Esophagus muscularis mucosa (tissue), 4 donors: ENCODE results near the gene SLC38A9. TPM values are rescaled to one million over a fixed set of nuclear protein-coding genes. Genes with fewer than 3 reads are reported as not detected.
A peak's percentile ranks its signal among the peaks of the same experiment; 100 is the strongest.

ENCODE experiments used
- DNase-seq: peaks from one replicate; pipeline ENCODE4 v3.0.0-alpha.2; 2017; ENCODE audit errors: extremely low spot score
- H3K27ac ChIP-seq, 4 donors: fragments of 200-600 bp; sonication (generic); replicated peaks in 1 of 4; 1 replicate in 3 of 4; 2 replicates in 1 of 4; pipeline ENCODE4 v1.5.1; 2016 to 2019; ENCODE audit warnings: mild to moderate bottlenecking in 1 of 4
- H3K27me3 ChIP-seq, 4 donors: fragments of 200-600 bp; sonication (generic); one replicate each; pipeline versions ENCODE4 v1.5.1 to v1.6.0; 2016 to 2019
- H3K36me3 ChIP-seq, 4 donors: fragments of 200-600 bp; sonication (generic); one replicate each; pipeline ENCODE4 v1.5.1; 2016 to 2019
- H3K4me1 ChIP-seq, 4 donors: fragments of 200-600 bp; sonication (generic); one replicate each; pipeline ENCODE4 v1.5.1; 2016 to 2019
- H3K4me3 ChIP-seq, 4 donors: fragments of 200-600 bp; sonication (generic); 1 replicate in 2 of 4; 2 replicates in 2 of 4; pipeline ENCODE4 v1.5.1; 2016 to 2019; ENCODE audit warnings: mild to moderate bottlenecking in 4 of 4, moderate library complexity in 1 of 4
- H3K9me3 ChIP-seq, 4 donors: fragments of 200-600 bp; sonication (generic); 1 replicate in 3 of 4; 2 replicates in 1 of 4; pipeline ENCODE4 v1.5.1; 2016 to 2019
- CTCF ChIP-seq, 3 experiments: fragments of 200-600 bp in 2 of 3; fragments of 450-650 bp in 1 of 3; sonication (generic) in 2 of 3; IDR thresholded peaks; one replicate each; pipeline ENCODE4 v1.5.1; 2017 to 2019; ENCODE audit warnings: antibody characterized with exemption in 3 of 3, mild to moderate bottlenecking in 2 of 3, moderate library complexity in 1 of 3
- EP300 ChIP-seq: sonication (generic); formaldehyde crosslinking; IDR thresholded peaks from one replicate; pipeline ENCODE4 v1.6.1; 2017; ENCODE audit warnings: antibody characterized with exemption
- POLR2A ChIP-seq: fragments of 450-650 bp; IDR thresholded peaks from one replicate; pipeline ENCODE4 v1.6.1; 2017; ENCODE audit warnings: antibody characterized with exemption, moderate library complexity, mild to moderate bottlenecking, low read depth
- POLR2AphosphoS5 ChIP-seq, 2 donors: sonication (generic); formaldehyde crosslinking; IDR thresholded peaks; one replicate each; pipeline ENCODE4 v1.6.1; 2017; ENCODE audit warnings: antibody characterized with exemption in 2 of 2
- WGBS: methylation state at CpG from one replicate; pipeline ENCODE4 v1.1.5; 2018; 5-methylcytosine and 5-hydroxymethylcytosine counted together
- intact Hi-C: fragments of 100-400 bp; cut with DNase I; formaldehyde crosslinking; loops from one replicate; pipeline ENCODE4 v1.15.1; 2023
- total RNA-seq, 4 donors: library from RNA; depleted of rRNA; stranded (reverse); fragments of >200 nt; gene quantifications; one replicate each; pipeline versions ENCODE4 v1.1.0 to v1.2.1, GENCODE V29; 2016

The SLC38A9 gene
- total RNA-seq, 4 donors from 2014 or later = 10.0 to 12.3 (median 11.0) TPM

GRCh38 chr5:55633574-55634208, 78.4 kb downstream of the SLC38A9 start:
- H3K27me3 ChIP-seq = no peaks in the 10 kb centered on the region
- TF ChIP-seq POLR2A (no peak), POLR2AphosphoS5 (IDR thresholded peaks at IDR 0.05) (peak in 1 of 2 donors; percentile 31)
- intact Hi-C loops = no loop called here
- H3K4me3 ChIP-seq = peak overlapping the region in 1 of 4 donors; percentile 14
- no peak for DNase-seq
- no peaks in the 10 kb centered on the region for H3K9me3 ChIP-seq
- peak overlapping the region; percentile 55 to 71 (median 64) for H3K27ac ChIP-seq
- WGBS = 29% methylated on average over 4 of the region's 4 CpGs
- H3K4me1 ChIP-seq = peaks cover 27 to 56% (median 50%) of the 10 kb centered on the region in 4 donors
- H3K36me3 ChIP-seq = no peaks in the 10 kb centered on the region

- peaks cover 25 to 46% (median 42%) of the 10 kb centered on the region in 4 donors for H3K4me1 ChIP-seq
Measured at GRCh38 chr5:55629815-55630214, 82.3 kb downstream of the SLC38A9 start.

GRCh38 chr5:55626790-55627189, 85.3 kb downstream of the SLC38A9 start:
- Histone ChIP-seq H3K4me1 (peaks cover 12 to 41% (median 25%) of the 10 kb centered on the region in 4 donors), H3K4me3 (no peak overlapping the region), H3K9me3 (no peaks in the 10 kb centered on the region), H3K36me3 (no peaks in the 10 kb centered on the region), H3K27me3 (no peaks in the 10 kb centered on the region), H3K27ac (no peak overlapping the region)
- intact Hi-C loops = no loop called here
- WGBS = 63% methylated on average over 3 of the region's 3 CpGs
- DNase-seq = no peak
- TF ChIP-seq CTCF (IDR thresholded peaks at IDR 0.05) = no peak
- TF ChIP-seq POLR2AphosphoS5 (IDR thresholded peaks at IDR 0.05) = no peak
- no peak for TF ChIP-seq EP300
- no peak for TF ChIP-seq POLR2A

More at GRCh38 chr5:55629815-55630214, 82.3 kb downstream of the SLC38A9 start:
- WGBS = 89% methylated on average over 5 of the region's 5 CpGs
- H3K27ac ChIP-seq = no peak overlapping the region
- intact Hi-C loops = no loop called here
- H3K36me3 ChIP-seq = no peaks in the 10 kb centered on the region
- DNase-seq = no peak
- H3K27me3 ChIP-seq = no peaks in the 10 kb centered on the region
- H3K4me3 ChIP-seq = no peak overlapping the region
- no peaks in the 10 kb centered on the region for H3K9me3 ChIP-seq
- no peak for TF ChIP-seq CTCF (IDR thresholded peaks at IDR 0.05)
- no peak for TF ChIP-seq POLR2AphosphoS5 (IDR thresholded peaks at IDR 0.05)
- TF ChIP-seq POLR2A = no peak
- no peak for TF ChIP-seq EP300

- peak overlapping the region in 2 of 4 donors; percentile 8 to 10 for H3K27ac ChIP-seq
- H3K27me3 ChIP-seq = no peaks in the 10 kb centered on the region
- H3K4me3 ChIP-seq = no peak overlapping the region
- TF ChIP-seq POLR2A (no peak), POLR2AphosphoS5 (IDR thresholded peaks at IDR 0.05) (no peak), EP300 (no peak), CTCF (IDR thresholded peaks at IDR 0.05) (no peak)
- peaks cover 14 to 50% (median 34%) of the 10 kb centered on the region in 4 donors for H3K4me1 ChIP-seq
- no peak for DNase-seq
- no peaks in the 10 kb centered on the region for H3K36me3 ChIP-seq
- no peaks in the 10 kb centered on the region for H3K9me3 ChIP-seq
- intact Hi-C loops = no loop called here
Measured at GRCh38 chr5:55625913-55626312, 86.2 kb downstream of the SLC38A9 start.

GRCh38 chr5:55625589-55625909, 86.6 kb downstream of the SLC38A9 start:
- WGBS = 78% methylated on average over 4 of the region's 4 CpGs
- DNase-seq = no peak
- Histone ChIP-seq H3K4me3 (peak overlapping the region in 1 of 4 donors; percentile 1), H3K4me1 (peaks cover 14 to 53% (median 37%) of the 10 kb centered on the region in 4 donors), H3K27ac (peak overlapping the region in 3 of 4 donors; percentile 8 to 38 (median 9)), H3K36me3 (no peaks in the 10 kb centered on the region), H3K27me3 (no peaks in the 10 kb centered on the region), H3K9me3 (no peaks in the 10 kb centered on the region)
- TF ChIP-seq CTCF (IDR thresholded peaks at IDR 0.05) (no peak), POLR2AphosphoS5 (IDR thresholded peaks at IDR 0.05) (no peak), POLR2A (no peak)
- intact Hi-C loops = no loop called here
